ENCODE results near the gene MPDU1. TPM values are rescaled to one million over a fixed set of nuclear protein-coding genes. Genes with fewer than 3 reads are reported as not detected.
A peak's percentile ranks its signal among the peaks of the same experiment; 100 is the strongest.

Gene MPDU1
- total RNA-seq: 90.9 and 128 TPM in 2 replicates
- 63.6 and 86.9 TPM in 2 replicates for polyA plus RNA-seq

DNA sequence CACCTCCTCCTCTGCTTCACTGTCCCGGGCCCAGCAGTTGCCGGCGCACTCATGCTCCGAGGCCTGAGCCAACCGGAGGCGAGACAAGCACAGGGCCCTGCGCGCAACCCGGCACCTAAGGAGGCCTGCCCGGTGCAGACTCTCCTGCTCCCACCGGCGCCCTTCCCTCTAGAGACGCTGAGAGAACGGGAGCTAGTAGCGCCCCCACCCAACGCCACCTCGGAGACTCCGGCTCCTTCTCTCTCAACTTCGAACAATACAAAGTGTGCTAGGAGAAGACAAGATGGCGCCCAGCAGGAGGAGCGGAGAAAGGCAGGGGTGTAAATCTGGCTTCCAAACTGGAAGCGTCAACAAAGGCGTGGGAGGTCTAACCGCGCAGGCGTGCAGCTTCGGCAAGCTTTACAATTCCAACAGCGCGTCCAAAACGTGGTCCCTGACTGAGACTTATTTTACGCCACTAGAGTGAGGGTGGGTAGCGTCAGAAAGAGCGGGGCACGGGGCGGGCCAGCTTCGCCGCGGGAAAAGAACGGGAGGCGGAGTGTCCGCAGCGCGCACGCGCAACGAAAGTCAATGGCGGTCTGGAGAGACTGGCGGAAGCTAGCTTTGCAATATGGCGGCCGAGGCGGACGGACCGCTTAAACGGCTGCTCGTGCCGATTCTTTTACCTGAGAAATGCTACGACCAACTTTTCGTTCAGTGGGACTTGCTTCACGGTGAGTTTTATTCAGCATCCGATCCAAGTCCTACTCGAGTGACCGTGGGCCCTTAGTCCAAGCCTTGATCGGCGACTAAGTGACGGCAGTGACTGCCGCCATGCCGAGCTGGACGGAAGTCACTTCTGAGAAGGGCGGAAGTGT, at the start of gene MPDU1:
TSS of gene MPDU1 (plus strand) at position 600 of the 857 bp plus-strand sequence. CDS start at position 611, 11 bp downstream.
- DNase-seq (ENCODE audit: low read depth in 1 of 2, low spot score in 1 of 2): peak; percentile 97 to 99
- H3K9me3 ChIP-seq (ENCODE audit: low read depth): no peaks in the 10 kb centered on the region
- TF ChIP-seq, protein P1, sequence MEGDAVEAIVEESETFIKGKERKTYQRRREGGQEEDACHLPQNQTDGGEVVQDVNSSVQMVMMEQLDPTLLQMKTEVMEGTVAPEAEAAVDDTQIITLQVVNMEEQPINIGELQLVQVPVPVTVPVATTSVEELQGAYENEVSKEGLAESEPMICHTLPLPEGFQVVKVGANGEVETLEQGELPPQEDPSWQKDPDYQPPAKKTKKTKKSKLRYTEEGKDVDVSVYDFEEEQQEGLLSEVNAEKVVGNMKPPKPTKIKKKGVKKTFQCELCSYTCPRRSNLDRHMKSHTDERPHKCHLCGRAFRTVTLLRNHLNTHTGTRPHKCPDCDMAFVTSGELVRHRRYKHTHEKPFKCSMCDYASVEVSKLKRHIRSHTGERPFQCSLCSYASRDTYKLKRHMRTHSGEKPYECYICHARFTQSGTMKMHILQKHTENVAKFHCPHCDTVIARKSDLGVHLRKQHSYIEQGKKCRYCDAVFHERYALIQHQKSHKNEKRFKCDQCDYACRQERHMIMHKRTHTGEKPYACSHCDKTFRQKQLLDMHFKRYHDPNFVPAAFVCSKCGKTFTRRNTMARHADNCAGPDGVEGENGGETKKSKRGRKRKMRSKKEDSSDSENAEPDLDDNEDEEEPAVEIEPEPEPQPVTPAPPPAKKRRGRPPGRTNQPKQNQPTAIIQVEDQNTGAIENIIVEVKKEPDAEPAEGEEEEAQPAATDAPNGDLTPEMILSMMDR (IDR thresholded peaks at IDR 0.05; ENCODE audit: low read depth, low read length): no peak
- H3K36me3 ChIP-seq: peaks cover 10% of the 10 kb centered on the region
- peak within 1 kb of the TSS; percentile 64 for H3K4me3 ChIP-seq
- no peaks in the 10 kb centered on the region for H3K27me3 ChIP-seq
- H3K27ac ChIP-seq: peak within 1 kb of the TSS; percentile 97
- H3K4me1 ChIP-seq (ENCODE audit: low read depth): peaks cover 16% of the 10 kb centered on the region

- DNase-seq (ENCODE audit: low read depth in 1 of 2, low spot score in 1 of 2): no peak
- H3K36me3 ChIP-seq: no peaks in the 10 kb centered on the region
- H3K27me3 ChIP-seq: peaks cover 7% of the 10 kb centered on the region
- no peak overlapping the region for H3K27ac ChIP-seq
- TF ChIP-seq, protein P1 (IDR thresholded peaks at IDR 0.05; ENCODE audit: low read depth, low read length): no peak
- no peak overlapping the region for H3K4me3 ChIP-seq
- H3K9me3 ChIP-seq (ENCODE audit: low read depth): no peaks in the 10 kb centered on the region
- H3K4me1 ChIP-seq (ENCODE audit: low read depth): no peaks in the 10 kb centered on the region
These were observed 45.6 kb upstream of the MPDU1 start for GRCh38 chr17:7538050-7538449.

- peaks cover 15% of the 10 kb centered on the region for H3K27me3 ChIP-seq
- no peaks in the 10 kb centered on the region for H3K4me1 ChIP-seq (ENCODE audit: low read depth)
- peak in 1 of 2 donors; percentile 13 for DNase-seq (ENCODE audit: low read depth in 1 of 2, low spot score in 1 of 2)
- H3K9me3 ChIP-seq (ENCODE audit: low read depth): no peaks in the 10 kb centered on the region
- no peak overlapping the region for H3K4me3 ChIP-seq
- TF ChIP-seq, protein P1 (IDR thresholded peaks at IDR 0.05; ENCODE audit: low read depth, low read length): no peak
- no peak overlapping the region for H3K27ac ChIP-seq
- H3K36me3 ChIP-seq: no peaks in the 10 kb centered on the region
These were observed 44.6 kb upstream of the MPDU1 start for GRCh38 chr17:7538891-7539545.

GRCh38 chr17:7541074-7541621, 42.5 kb upstream of the MPDU1 start:
- DNase-seq (ENCODE audit: low read depth in 1 of 2, low spot score in 1 of 2): no peak
- no peaks in the 10 kb centered on the region for H3K9me3 ChIP-seq (ENCODE audit: low read depth)
- H3K4me3 ChIP-seq: no peak overlapping the region
- H3K27me3 ChIP-seq: peaks cover 15% of the 10 kb centered on the region
- no peaks in the 10 kb centered on the region for H3K4me1 ChIP-seq (ENCODE audit: low read depth)
- no peak overlapping the region for H3K27ac ChIP-seq
- H3K36me3 ChIP-seq: no peaks in the 10 kb centered on the region
- TF ChIP-seq, protein P1 (IDR thresholded peaks at IDR 0.05; ENCODE audit: low read depth, low read length): no peak

- Histone ChIP-seq H3K27ac (no peak overlapping the region), H3K9me3 (ENCODE audit: low read depth) (no peaks in the 10 kb centered on the region), H3K4me1 (ENCODE audit: low read depth) (peaks cover 4% of the 10 kb centered on the region), H3K36me3 (no peaks in the 10 kb centered on the region), H3K4me3 (no peak overlapping the region), H3K27me3 (peaks cover 18% of the 10 kb centered on the region)
- TF ChIP-seq, protein P1 (IDR thresholded peaks at IDR 0.05; ENCODE audit: low read depth, low read length): no peak
- no peak for DNase-seq (ENCODE audit: low read depth in 1 of 2, low spot score in 1 of 2)
These were observed 38.7 kb upstream of the MPDU1 start for GRCh38 chr17:7544911-7545310.

Measured in cardiac muscle cell (in vitro differentiated cells and primary cell).